Smooth muscle cell (in vitro differentiated cells): ENCODE results near the gene UNC5A. TPM values are rescaled to one million over a fixed set of nuclear protein-coding genes. Genes with fewer than 3 reads are reported as not detected.

Experiments used
- DNase-seq: peaks from one replicate; lab custom pipeline; 2025; ENCODE audit not compliant: unreplicated experiment; lab: John Stamatoyannopoulos, UW
- H2AFZ ChIP-seq: fragments of 200-600 bp; sonication (generic); 2 replicates; pipeline ENCODE4 v1.6.0; 2016; ENCODE audit warnings: antibody characterized with exemption, low read depth, mild to moderate bottlenecking
- H3F3A ChIP-seq: fragments of 200-600 bp; sonication (generic); 2 replicates; pipeline ENCODE4 v1.6.0; 2017; ENCODE audit warnings: antibody characterized with exemption, low read depth
- H3K27ac ChIP-seq: fragments of 200-600 bp; sonication (generic); 2 replicates; pipeline ENCODE4 v1.5.1; 2016; ENCODE audit warnings: low read depth, mild to moderate bottlenecking
- H3K27me3 ChIP-seq: fragments of 200-600 bp; sonication (generic); 2 replicates; pipeline ENCODE4 v1.6.1; 2016; ENCODE audit warnings: low read depth, mild to moderate bottlenecking
- H3K36me3 ChIP-seq: fragments of 200-600 bp; sonication (generic); 2 replicates; pipeline ENCODE4 v1.5.1; 2016; ENCODE audit warnings: low read depth
- H3K4me1 ChIP-seq: fragments of 200-600 bp; sonication (generic); 2 replicates; pipeline ENCODE4 v1.5.1; 2016; ENCODE audit warnings: low read depth
- H3K4me2 ChIP-seq: fragments of 200-600 bp; sonication (generic); 2 replicates; pipeline ENCODE4 v1.6.0; 2016; ENCODE audit warnings: mild to moderate bottlenecking
- H3K4me3 ChIP-seq: fragments of 200-600 bp; sonication (generic); 2 replicates; pipeline ENCODE4 v1.5.1; 2016; ENCODE audit warnings: mild to moderate bottlenecking
- H3K79me2 ChIP-seq: fragments of 200-600 bp; sonication (generic); 2 replicates; pipeline ENCODE4 v1.6.0; 2016; ENCODE audit warnings: low read depth, mild to moderate bottlenecking
- H3K9ac ChIP-seq: fragments of 200-600 bp; sonication (generic); 2 replicates; pipeline ENCODE4 v1.6.0; 2016; ENCODE audit warnings: low read depth
- H3K9me3 ChIP-seq: fragments of 200-600 bp; sonication (generic); replicated peaks from 2 replicates; pipeline ENCODE4 v1.5.1; 2016; ENCODE audit warnings: low read depth
- H4K20me1 ChIP-seq: fragments of 200-600 bp; sonication (generic); 2 replicates; pipeline ENCODE4 v1.6.0; 2016; ENCODE audit warnings: low read depth
- WGBS: methylation state at CpG from one replicate; pipeline ENCODE4 v1.1.7; 2016; ENCODE audit warnings: low lambda C conversion rate; 5-methylcytosine and 5-hydroxymethylcytosine counted together
- polyA plus RNA-seq: library from polyadenylated mRNA; unstranded; fragments of >200 nt; fragmentation: Nextera tagmentation; extraction: Ambion mirVana; gene quantifications from 2 replicates; pipeline ENCODE4 v1.2.1, GENCODE V29; 2016
- total RNA-seq: library from RNA; depleted of rRNA; stranded (reverse); fragments of >200 nt; gene quantifications from 2 replicates; pipeline ENCODE4 v1.2.3, GENCODE V29; 2014
- TF ChIP-seq, protein P1 (sequence below): fragments of 200-600 bp; sonication (generic); IDR thresholded peaks from 2 replicates; pipeline ENCODE4 v1.5.1; 2017; ENCODE audit warnings: borderline replicate concordance, mild to moderate bottlenecking, antibody characterized with exemption; ENCODE audit not compliant: insufficient read depth, poor library complexity, severe bottlenecking

The UNC5A gene
- total and polyA plus RNA-seq, 2 experiments from 2014 or later, result not detected

- H3K27ac ChIP-seq, result no peak overlapping the region
- peaks cover 29% of the 10 kb centered on the region for H3K27me3 ChIP-seq
- H3K4me1 ChIP-seq, result no peaks in the 10 kb centered on the region
- H3K36me3 ChIP-seq, result no peaks in the 10 kb centered on the region
- TF ChIP-seq, protein P1, sequence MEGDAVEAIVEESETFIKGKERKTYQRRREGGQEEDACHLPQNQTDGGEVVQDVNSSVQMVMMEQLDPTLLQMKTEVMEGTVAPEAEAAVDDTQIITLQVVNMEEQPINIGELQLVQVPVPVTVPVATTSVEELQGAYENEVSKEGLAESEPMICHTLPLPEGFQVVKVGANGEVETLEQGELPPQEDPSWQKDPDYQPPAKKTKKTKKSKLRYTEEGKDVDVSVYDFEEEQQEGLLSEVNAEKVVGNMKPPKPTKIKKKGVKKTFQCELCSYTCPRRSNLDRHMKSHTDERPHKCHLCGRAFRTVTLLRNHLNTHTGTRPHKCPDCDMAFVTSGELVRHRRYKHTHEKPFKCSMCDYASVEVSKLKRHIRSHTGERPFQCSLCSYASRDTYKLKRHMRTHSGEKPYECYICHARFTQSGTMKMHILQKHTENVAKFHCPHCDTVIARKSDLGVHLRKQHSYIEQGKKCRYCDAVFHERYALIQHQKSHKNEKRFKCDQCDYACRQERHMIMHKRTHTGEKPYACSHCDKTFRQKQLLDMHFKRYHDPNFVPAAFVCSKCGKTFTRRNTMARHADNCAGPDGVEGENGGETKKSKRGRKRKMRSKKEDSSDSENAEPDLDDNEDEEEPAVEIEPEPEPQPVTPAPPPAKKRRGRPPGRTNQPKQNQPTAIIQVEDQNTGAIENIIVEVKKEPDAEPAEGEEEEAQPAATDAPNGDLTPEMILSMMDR, result no peak
- no peak overlapping the region for H2AFZ ChIP-seq
- 79% methylated on average over 7 of the region's 7 CpGs for WGBS
- H3K4me2 ChIP-seq, result no peak overlapping the region
- no peaks in the 10 kb centered on the region for H3F3A ChIP-seq
- H4K20me1 ChIP-seq, result no peaks in the 10 kb centered on the region
- no peak for DNase-seq
- H3K4me3 ChIP-seq, result no peak overlapping the region
- H3K9me3 ChIP-seq, result no peaks in the 10 kb centered on the region
- no peak overlapping the region for H3K9ac ChIP-seq
- H3K79me2 ChIP-seq, result no peaks in the 10 kb centered on the region
Measured at GRCh38 chr5:176788091-176788490, 22.3 kb upstream of the UNC5A start.

DNA sequence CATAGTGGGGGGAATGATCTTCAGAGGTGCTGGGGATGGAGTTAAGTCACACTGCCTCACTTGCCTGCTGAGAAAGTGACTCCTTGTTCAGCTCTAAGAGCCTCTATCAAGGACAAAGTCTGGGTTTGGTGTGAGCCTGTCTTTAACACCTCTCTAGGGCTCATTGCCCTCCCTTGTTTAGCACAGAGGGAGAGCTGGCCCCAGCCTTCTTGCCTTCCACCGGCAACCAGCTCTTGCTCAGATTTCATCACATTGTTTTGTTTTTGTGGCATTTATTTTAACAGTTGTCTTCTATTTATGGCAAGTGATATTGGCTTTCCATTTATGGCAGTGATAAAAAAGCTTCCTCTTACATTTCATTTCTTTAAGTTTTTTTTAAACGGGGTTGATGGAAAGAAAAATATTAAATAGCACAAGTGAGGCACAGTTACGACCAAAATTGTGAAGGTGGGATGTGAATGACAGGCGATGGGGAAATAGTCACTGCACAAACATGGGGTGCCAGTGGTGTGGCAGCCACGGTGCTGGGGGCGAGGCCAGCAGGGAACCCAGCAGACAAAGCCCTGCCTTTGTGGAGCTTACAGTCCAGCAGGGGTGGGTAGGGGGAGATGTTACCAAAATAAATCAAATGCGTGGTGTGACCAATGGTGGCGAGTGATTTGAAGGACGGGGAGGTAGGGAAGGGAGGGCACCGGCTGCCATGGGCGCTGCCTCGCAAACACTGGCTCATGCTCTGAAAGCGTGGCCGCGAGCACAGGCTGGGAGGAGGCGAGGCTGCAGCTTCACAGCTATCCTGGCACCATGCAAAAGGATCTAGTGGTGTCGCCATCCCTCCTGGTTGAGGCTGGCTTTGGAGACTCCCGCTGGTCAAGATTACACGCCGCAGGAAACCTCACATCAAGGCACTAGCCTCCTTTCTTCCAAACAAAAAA is 21.2 kb upstream of the UNC5A start:
- TF ChIP-seq, protein P1, result no peak
- WGBS, result 77% methylated on average over 20 of the region's 20 CpGs
- Histone ChIP-seq H3K4me1 (no peaks in the 10 kb centered on the region), H3K4me2 (no peak overlapping the region), H3K9ac (no peak overlapping the region), H2AFZ (no peak overlapping the region), H3F3A (no peaks in the 10 kb centered on the region), H3K79me2 (no peaks in the 10 kb centered on the region), H3K27me3 (peaks cover 32% of the 10 kb centered on the region), H3K27ac (no peak overlapping the region), H3K36me3 (no peaks in the 10 kb centered on the region), H3K9me3 (no peaks in the 10 kb centered on the region), H3K4me3 (no peak overlapping the region), H4K20me1 (no peaks in the 10 kb centered on the region)
- no peak for DNase-seq

GRCh38 chr5:176789873-176790615 is 20.3 kb upstream of the UNC5A start:
- TF ChIP-seq, protein P1, result no peak
- DNase-seq, result no peak
- peaks cover 32% of the 10 kb centered on the region for H3K27me3 ChIP-seq

More at GRCh38 chr5:176789873-176790615, 20.3 kb upstream of the UNC5A start:
- Histone ChIP-seq H3K9ac (no peak overlapping the region), H3K27ac (no peak overlapping the region), H3K9me3 (no peaks in the 10 kb centered on the region), H3K4me3 (no peak overlapping the region), H2AFZ (no peak overlapping the region), H3K36me3 (no peaks in the 10 kb centered on the region), H3F3A (no peaks in the 10 kb centered on the region), H3K4me1 (no peaks in the 10 kb centered on the region), H3K79me2 (no peaks in the 10 kb centered on the region), H3K4me2 (no peak overlapping the region), H4K20me1 (no peaks in the 10 kb centered on the region)
- WGBS, result 72% methylated on average over 15 of the region's 15 CpGs
